GM21619 (cell line): ENCODE measurements around the gene UGT1A6.

Experiments used
- ATAC-seq: cut with Tn5 transposase; IDR thresholded peaks from one replicate; pipeline ENCODE4 v1.9.1; 2021; ENCODE audit not compliant: unreplicated experiment

The UGT1A6 gene

GRCh38 chr2:233798335-233799086 lies 105.8 kb downstream of the UGT1A6 start:
- no peak for ATAC-seq

- ATAC-seq: no peak
Observed at GRCh38 chr2:233799087-233799665, 106.5 kb downstream of the UGT1A6 start.

GRCh38 chr2:233799716-233800115 lies 107.0 kb downstream of the UGT1A6 start:
- no peak for ATAC-seq

GRCh38 chr2:233800208-233800607 lies 107.5 kb downstream of the UGT1A6 start:
- ATAC-seq: no peak

- ATAC-seq: no peak
Observed at GRCh38 chr2:233801357-233802131, 108.9 kb downstream of the UGT1A6 start.

- ATAC-seq: no peak
Observed at GRCh38 chr2:233802132-233802815, 109.6 kb downstream of the UGT1A6 start.

- ATAC-seq: no peak
Observed at GRCh38 chr2:233803292-233803911, 110.7 kb downstream of the UGT1A6 start.

GRCh38 chr2:233803994-233804393 lies 111.3 kb downstream of the UGT1A6 start:
- ATAC-seq: no peak

GRCh38 chr2:233807215-233807865 lies 114.7 kb downstream of the UGT1A6 start:
- no peak for ATAC-seq

- ATAC-seq: no peak
Observed at GRCh38 chr2:233807966-233808935, 115.6 kb downstream of the UGT1A6 start.

- ATAC-seq: no peak
Observed at GRCh38 chr2:233810385-233810784, 117.7 kb downstream of the UGT1A6 start.

GRCh38 chr2:233811087-233811486 lies 118.4 kb downstream of the UGT1A6 start:
- no peak for ATAC-seq

- ATAC-seq: no peak
Observed at GRCh38 chr2:233811732-233812131, 119.0 kb downstream of the UGT1A6 start.

- no peak for ATAC-seq
Observed at GRCh38 chr2:233813236-233814055, 120.8 kb downstream of the UGT1A6 start.

GRCh38 chr2:233814056-233814835 lies 121.6 kb downstream of the UGT1A6 start:
- ATAC-seq: no peak

GRCh38 chr2:233815861-233816260 lies 123.2 kb downstream of the UGT1A6 start:
- no peak for ATAC-seq

- no peak for ATAC-seq
Observed at GRCh38 chr2:233816334-233816733, 123.6 kb downstream of the UGT1A6 start.

- ATAC-seq: no peak
Observed at GRCh38 chr2:233816771-233817170, 124.1 kb downstream of the UGT1A6 start.
